Measurements from ENCODE around the gene ASB16. TPM values are rescaled to one million over a fixed set of nuclear protein-coding genes. Genes with fewer than 3 reads are reported as not detected.

Gene ASB16
- total and polyA plus RNA-seq, 4 donors = 0.10 to 0.11 (median 0.10) TPM; not detected in 1

DNA sequence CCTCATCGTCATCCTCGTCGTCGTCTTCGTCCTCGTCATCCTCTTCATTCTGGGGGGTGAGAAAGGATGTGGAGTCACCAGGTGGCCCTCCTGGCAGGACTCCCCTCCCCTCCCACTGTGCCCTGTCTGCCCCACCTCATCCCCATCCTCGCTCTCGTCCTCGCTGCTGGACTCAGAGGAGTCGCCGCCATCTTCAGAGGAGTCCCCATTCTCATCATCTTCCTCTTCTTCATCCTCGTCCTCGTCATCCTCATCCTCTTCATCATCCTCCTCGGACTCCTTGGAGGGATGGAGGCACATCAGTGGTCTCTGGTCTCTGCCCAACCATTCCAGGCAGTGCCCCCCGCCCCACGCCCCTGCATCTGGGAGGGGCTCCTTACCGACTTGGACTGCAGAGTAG lies 36.8 kb downstream of the ASB16 start:
- H3K36me3 ChIP-seq (ENCODE audit: control insufficient read depth in 4 of 4, insufficient read depth in 4 of 4, low read length in 4 of 4) = peaks cover 12 to 51% (median 35%) of the 10 kb centered on the region in 4 donors

DNA sequence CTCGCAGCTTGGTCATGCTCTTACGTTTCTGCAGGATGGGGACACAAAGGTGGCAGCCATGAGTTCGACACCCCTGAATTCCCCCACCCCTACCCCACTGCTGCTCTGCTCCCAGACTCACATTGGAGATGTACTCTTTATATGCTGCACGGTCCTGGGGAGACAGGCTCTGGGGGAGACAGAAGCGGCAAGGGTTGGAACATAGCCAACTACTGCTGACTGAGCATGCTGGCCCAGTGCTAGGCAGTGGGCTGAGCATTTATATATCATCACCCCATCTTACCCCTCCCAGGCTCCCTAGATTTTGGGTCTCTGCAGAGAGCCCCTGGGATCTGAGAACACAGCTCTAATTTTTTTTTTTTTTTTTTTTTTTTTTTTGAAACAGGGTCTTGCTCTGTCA lies 37.2 kb downstream of the ASB16 start:
- TF ChIP-seq, protein P1, sequence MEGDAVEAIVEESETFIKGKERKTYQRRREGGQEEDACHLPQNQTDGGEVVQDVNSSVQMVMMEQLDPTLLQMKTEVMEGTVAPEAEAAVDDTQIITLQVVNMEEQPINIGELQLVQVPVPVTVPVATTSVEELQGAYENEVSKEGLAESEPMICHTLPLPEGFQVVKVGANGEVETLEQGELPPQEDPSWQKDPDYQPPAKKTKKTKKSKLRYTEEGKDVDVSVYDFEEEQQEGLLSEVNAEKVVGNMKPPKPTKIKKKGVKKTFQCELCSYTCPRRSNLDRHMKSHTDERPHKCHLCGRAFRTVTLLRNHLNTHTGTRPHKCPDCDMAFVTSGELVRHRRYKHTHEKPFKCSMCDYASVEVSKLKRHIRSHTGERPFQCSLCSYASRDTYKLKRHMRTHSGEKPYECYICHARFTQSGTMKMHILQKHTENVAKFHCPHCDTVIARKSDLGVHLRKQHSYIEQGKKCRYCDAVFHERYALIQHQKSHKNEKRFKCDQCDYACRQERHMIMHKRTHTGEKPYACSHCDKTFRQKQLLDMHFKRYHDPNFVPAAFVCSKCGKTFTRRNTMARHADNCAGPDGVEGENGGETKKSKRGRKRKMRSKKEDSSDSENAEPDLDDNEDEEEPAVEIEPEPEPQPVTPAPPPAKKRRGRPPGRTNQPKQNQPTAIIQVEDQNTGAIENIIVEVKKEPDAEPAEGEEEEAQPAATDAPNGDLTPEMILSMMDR (IDR thresholded peaks at IDR 0.05; ENCODE audit: control extremely low read depth, extremely low read depth) = no peak
- H3K27ac ChIP-seq (ENCODE audit: low read depth in 1 of 2, low read length in 1 of 2) = no peak overlapping the region

More for the DNA sequence above, 36.8 kb downstream of the ASB16 start:
- ATAC-seq (ENCODE audit: insufficient read depth, low FRiP score) (no peak), DNase-seq (peak in 1 of 3 donors; percentile 11)
- no peak overlapping the region for H3K4me3 ChIP-seq
- peaks cover 0 to 12% (median 2%) of the 10 kb centered on the region in 5 donors for H3K4me1 ChIP-seq (ENCODE audit: control insufficient read depth in 5 of 5, insufficient read depth in 5 of 5, low read length in 5 of 5)
- H3K27me3 ChIP-seq (ENCODE audit: control insufficient read depth in 3 of 3, insufficient read depth in 3 of 3, low read length in 2 of 3) = no peaks in the 10 kb centered on the region
- 88 to 91% methylated on average over 17 of the region's 17 CpGs for WGBS, 2 donors
- H3K27ac ChIP-seq (ENCODE audit: low read depth in 1 of 2, low read length in 1 of 2) = no peak overlapping the region
- TF ChIP-seq, protein P1 (IDR thresholded peaks at IDR 0.05; ENCODE audit: control extremely low read depth, extremely low read depth) = no peak
- H3K9me3 ChIP-seq (ENCODE audit: control insufficient read depth in 4 of 4, insufficient read depth in 3 of 4, low read length in 3 of 4) = peaks cover 0 to 2% (median 0%) of the 10 kb centered on the region in 4 donors
- H3K9ac ChIP-seq (ENCODE audit: insufficient read depth in 1 of 2, low read length in 2 of 2) = no peak overlapping the region

DNA sequence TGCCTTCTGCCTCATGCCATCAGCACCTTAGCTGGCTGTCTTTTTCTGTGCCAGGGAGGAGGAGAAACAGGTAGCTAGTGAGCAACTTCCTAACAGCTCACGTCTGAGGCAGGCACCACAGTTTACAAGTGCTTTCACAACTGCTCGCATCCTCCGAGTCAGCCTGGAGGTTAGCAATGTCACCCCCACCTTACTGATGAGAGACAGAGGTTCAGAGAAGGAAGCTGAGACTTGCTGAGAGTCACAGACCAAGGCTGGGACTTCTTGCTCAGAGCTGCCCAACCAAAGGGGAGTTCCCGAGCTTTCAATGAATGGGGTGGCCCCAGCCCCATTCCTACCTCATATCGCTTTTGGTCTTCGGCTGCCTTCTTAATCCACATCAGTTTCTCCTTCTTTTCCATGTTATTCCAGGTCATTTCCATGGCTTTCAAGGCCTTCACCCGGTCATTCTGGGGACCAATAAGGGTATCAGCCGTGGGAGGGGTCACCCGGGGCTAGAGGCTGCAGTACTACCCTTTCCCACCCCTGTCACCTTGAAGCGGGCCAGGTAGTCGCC lies 39.4 kb downstream of the ASB16 start:
- WGBS, 2 donors = 68 to 71% methylated on average over 11 of the region's 11 CpGs
- TF ChIP-seq, protein P1 (IDR thresholded peaks at IDR 0.05; ENCODE audit: control extremely low read depth, extremely low read depth) = no peak
- Histone ChIP-seq H3K27me3 (ENCODE audit: control insufficient read depth in 3 of 3, insufficient read depth in 3 of 3, low read length in 2 of 3) (no peaks in the 10 kb centered on the region), H3K27ac (ENCODE audit: low read depth in 1 of 2, low read length in 1 of 2) (no peak overlapping the region), H3K9ac (ENCODE audit: insufficient read depth in 1 of 2, low read length in 2 of 2) (no peak overlapping the region), H3K4me1 (ENCODE audit: control insufficient read depth in 5 of 5, insufficient read depth in 5 of 5, low read length in 5 of 5) (peaks cover 0 to 10% (median 0%) of the 10 kb centered on the region in 5 donors), H3K36me3 (ENCODE audit: control insufficient read depth in 4 of 4, insufficient read depth in 4 of 4, low read length in 4 of 4) (peaks cover 14 to 71% (median 45%) of the 10 kb centered on the region in 4 donors), H3K4me3 (no peak overlapping the region), H3K9me3 (ENCODE audit: control insufficient read depth in 4 of 4, insufficient read depth in 3 of 4, low read length in 3 of 4) (peaks cover 0 to 2% (median 0%) of the 10 kb centered on the region in 4 donors)
- DNase-seq (peak in 1 of 3 donors; percentile 6), ATAC-seq (ENCODE audit: insufficient read depth, low FRiP score) (no peak)

More for the DNA sequence above, 37.2 kb downstream of the ASB16 start:
- no peak overlapping the region for H3K4me3 ChIP-seq
- DNase-seq (peak in 1 of 3 donors; percentile 10), ATAC-seq (ENCODE audit: insufficient read depth, low FRiP score) (no peak)
- H3K27me3 ChIP-seq (ENCODE audit: control insufficient read depth in 3 of 3, insufficient read depth in 3 of 3, low read length in 2 of 3) = no peaks in the 10 kb centered on the region
- peaks cover 12 to 52% (median 35%) of the 10 kb centered on the region in 4 donors for H3K36me3 ChIP-seq (ENCODE audit: control insufficient read depth in 4 of 4, insufficient read depth in 4 of 4, low read length in 4 of 4)
- no peak overlapping the region for H3K9ac ChIP-seq (ENCODE audit: insufficient read depth in 1 of 2, low read length in 2 of 2)
- peaks cover 0 to 2% (median 0%) of the 10 kb centered on the region in 4 donors for H3K9me3 ChIP-seq (ENCODE audit: control insufficient read depth in 4 of 4, insufficient read depth in 3 of 4, low read length in 3 of 4)
- 91 to 92% methylated on average over 5 of the region's 5 CpGs for WGBS, 2 donors
- H3K4me1 ChIP-seq (ENCODE audit: control insufficient read depth in 5 of 5, insufficient read depth in 5 of 5, low read length in 5 of 5) = peaks cover 0 to 12% (median 2%) of the 10 kb centered on the region in 5 donors
